ENCODE measurements around the gene SHBG. TPM values are rescaled to one million over a fixed set of nuclear protein-coding genes. Genes with fewer than 3 reads are reported as not detected.
"Not testable (repeated sequence)": the region's sequence is repeated elsewhere in the genome, so short reads cannot be mapped to it uniquely, and the experiment has no call there.

SHBG gene
- total and polyA plus RNA-seq, 11 donors = 0.28 to 1.1 (median 0.65) TPM; not detected in 4

GRCh38 chr17:7633093-7633492 is 3.2 kb downstream of the SHBG start:
- 69 to 93% (median 86%) methylated on average over 2 of the region's 2 CpGs for WGBS, 4 donors
- DNase-seq = no peak
- H3K27me3 ChIP-seq = no peaks in the 10 kb centered on the region
- H3K27ac ChIP-seq = no peak overlapping the region
- no peaks in the 10 kb centered on the region for H3K9me3 ChIP-seq
- intact Hi-C loops (cut with DNase I) = loop anchor here in 7 of 10 donors (2.0 to 5.0 kb wide), 3 partner anchors 54 to 56 kb away; partner anchors contain the start of genes WRAP53 (in 6 of the 7) and TP53 (in 5 of the 7)
- peaks cover 0 to 16% (median 2%) of the 10 kb centered on the region in 12 donors for H3K4me1 ChIP-seq
- no peaks in the 10 kb centered on the region for H3K36me3 ChIP-seq
- ATAC-seq = no peak
- H3K4me3 ChIP-seq = no peak overlapping the region
- TF ChIP-seq POLR2A (IDR thresholded peaks at IDR 0.05) (no peak), CTCF (IDR thresholded peaks at IDR 0.05) (no peak)

GRCh38 chr17:7634384-7634783 is 4.4 kb downstream of the SHBG start:
- H3K36me3 ChIP-seq = no peaks in the 10 kb centered on the region
- no peak overlapping the region for H3K4me3 ChIP-seq
- ATAC-seq (peak; percentile 27 to 68 (median 44)), DNase-seq (peak in 4 of 5 donors; percentile 52 to 80 (median 66))
- WGBS, 4 donors = 18 to 24% (median 19%) methylated on average over 5 of the region's 5 CpGs
- no peaks in the 10 kb centered on the region for H3K9me3 ChIP-seq
- TF ChIP-seq CTCF (IDR thresholded peaks at IDR 0.05) (peak; percentile 29 to 65 (median 44)), POLR2A (IDR thresholded peaks at IDR 0.05) (no peak)
- intact Hi-C loops (cut with DNase I) = loop anchor here in 6 of 10 donors (1.0 to 5.0 kb wide), 2 partner anchors 53 kb away; partner anchors contain the start of genes TP53 (in 6 of the 6) and WRAP53 (in 4 of the 6)
- no peaks in the 10 kb centered on the region for H3K27me3 ChIP-seq
- peaks cover 0 to 14% (median 0%) of the 10 kb centered on the region in 12 donors for H3K4me1 ChIP-seq
- H3K27ac ChIP-seq = no peak overlapping the region

GRCh38 chr17:7636163-7636562 is 6.2 kb downstream of the SHBG start:
- TF ChIP-seq CTCF (IDR thresholded peaks at IDR 0.05) (no peak), POLR2A (IDR thresholded peaks at IDR 0.05) (no peak)
- WGBS, 4 donors = 54 to 66% (median 62%) methylated on average over 5 of the region's 5 CpGs
- H3K27me3 ChIP-seq = no peaks in the 10 kb centered on the region
- H3K4me3 ChIP-seq = no peak overlapping the region
- DNase-seq (no peak), ATAC-seq (no peak)
- no peaks in the 10 kb centered on the region for H3K9me3 ChIP-seq
- no peaks in the 10 kb centered on the region for H3K36me3 ChIP-seq
- H3K4me1 ChIP-seq = peaks cover 0 to 13% (median 0%) of the 10 kb centered on the region in 12 donors
- intact Hi-C loops (cut with DNase I) = no loop called here
- H3K27ac ChIP-seq = no peak overlapping the region

- Histone ChIP-seq H3K27me3 (no peaks in the 10 kb centered on the region), H3K9me3 (no peaks in the 10 kb centered on the region), H3K4me3 (no peak overlapping the region), H3K36me3 (no peaks in the 10 kb centered on the region), H3K27ac (no peak overlapping the region), H3K4me1 (peaks cover 0 to 8% (median 0%) of the 10 kb centered on the region in 12 donors)
- no peak for DNase-seq
- intact Hi-C loops (cut with DNase I) = no loop called here
- 76 to 95% (median 92%) methylated on average over 3 to 26 of the region's 26 CpGs for WGBS, 4 donors
- TF ChIP-seq CTCF (IDR thresholded peaks at IDR 0.05) (no peak), POLR2A (IDR thresholded peaks at IDR 0.05) (no peak)
- no peak for ATAC-seq
Observed at GRCh38 chr17:7640783-7641182, 10.8 kb downstream of the SHBG start.

- H3K4me3 ChIP-seq; H3K27ac ChIP-seq; H3K9me3 ChIP-seq; H3K36me3 ChIP-seq; intact Hi-C loops (cut with DNase I); DNase-seq; H3K27me3 ChIP-seq; ATAC-seq; H3K4me1 ChIP-seq: not testable (repeated sequence)
- 59 to 65% (median 62%) methylated on average over 7 of the region's 7 CpGs for WGBS, 4 donors
Observed at GRCh38 chr17:7641635-7642034, 11.7 kb downstream of the SHBG start.
